Omental fat pad (tissue), 4 donors: ENCODE data around the gene KIF18A. TPM values are rescaled to one million over a fixed set of nuclear protein-coding genes. Genes with fewer than 3 reads are reported as not detected.

Experiments
- ATAC-seq: fragments of 150-250 bp; one replicate; pipeline ENCODE4 v1.9.1; 2016; ENCODE audit warnings: mild to moderate bottlenecking, moderate library complexity; ENCODE audit not compliant: low FRiP score
- DNase-seq: peaks from one replicate; pipeline ENCODE4 v3.0.0-alpha.2; 2019; ENCODE audit warnings: low spot score
- CTCF ChIP-seq, 3 donors: fragments of 450-650 bp; IDR thresholded peaks; one replicate each; pipeline ENCODE4 v1.5.1; 2016 to 2017; ENCODE audit warnings: antibody characterized with exemption in 3 of 3, mild to moderate bottlenecking in 3 of 3, moderate library complexity in 2 of 3
- total RNA-seq, 4 donors: library from RNA; depleted of rRNA; stranded (reverse); fragments of >200 nt; gene quantifications; one replicate each; pipeline ENCODE4 v1.1.0, GENCODE V29; 2016

Gene KIF18A
- total RNA-seq, 4 donors from 2014 or later = 0.25 to 1.7 (median 1.2) TPM

DNA sequence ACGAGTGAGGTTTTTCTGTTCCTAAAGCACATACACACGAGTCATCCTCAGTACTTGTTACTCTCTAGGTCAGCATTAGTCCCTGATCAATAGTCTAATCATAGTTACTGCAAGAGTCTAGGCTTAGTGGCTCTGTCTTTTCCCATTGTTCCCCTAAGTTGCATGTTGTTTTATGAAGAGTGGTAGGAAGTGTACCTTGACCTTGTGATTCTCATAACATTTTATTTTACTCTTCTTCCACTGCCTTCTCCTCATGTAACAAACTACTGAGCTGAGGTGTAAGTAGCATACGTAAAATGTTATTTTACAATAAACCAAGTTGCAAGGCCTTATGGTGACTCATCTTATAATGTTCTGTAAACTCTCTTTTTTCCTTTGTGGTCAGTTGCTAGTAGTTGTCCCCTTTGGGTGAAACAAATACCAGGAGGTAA lies 15.2 kb upstream of the KIF18A start:
- no peak for TF ChIP-seq CTCF (IDR thresholded peaks at IDR 0.05)
- DNase-seq (no peak), ATAC-seq (no peak)

DNA sequence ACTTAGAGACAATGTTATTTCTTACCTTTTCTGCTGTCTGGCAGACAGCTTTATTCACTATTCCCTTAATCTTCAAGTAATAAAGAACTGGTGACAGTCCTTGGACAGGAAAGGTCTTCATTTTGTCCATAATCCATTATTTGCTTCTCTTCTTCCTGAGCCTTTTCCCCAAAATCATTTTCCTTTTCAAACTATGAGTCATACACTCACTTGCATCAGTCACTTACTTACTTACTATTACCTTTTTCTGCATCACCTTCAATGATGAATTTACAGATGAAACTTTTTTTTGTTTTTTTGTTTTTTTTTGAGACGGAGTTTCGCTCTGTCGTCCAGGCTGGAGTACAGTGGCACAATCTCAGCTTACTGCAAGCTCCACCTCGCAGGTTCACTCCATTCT lies 9.8 kb upstream of the KIF18A start:
- no peak for TF ChIP-seq CTCF (IDR thresholded peaks at IDR 0.05)
- no peak for ATAC-seq
- DNase-seq = no peak

- DNase-seq = no peak
- ATAC-seq = no peak
- TF ChIP-seq CTCF (IDR thresholded peaks at IDR 0.05) = no peak
Measured at GRCh38 chr11:28114731-28115130, 6.8 kb upstream of the KIF18A start.

GRCh38 chr11:28114116-28114515 lies 6.2 kb upstream of the KIF18A start:
- TF ChIP-seq CTCF (IDR thresholded peaks at IDR 0.05) = no peak
- DNase-seq (no peak), ATAC-seq (no peak)

GRCh38 chr11:28110821-28111200 lies 2.9 kb upstream of the KIF18A start:
- DNase-seq (no peak), ATAC-seq (no peak)
- TF ChIP-seq CTCF (IDR thresholded peaks at IDR 0.05) = no peak

DNA sequence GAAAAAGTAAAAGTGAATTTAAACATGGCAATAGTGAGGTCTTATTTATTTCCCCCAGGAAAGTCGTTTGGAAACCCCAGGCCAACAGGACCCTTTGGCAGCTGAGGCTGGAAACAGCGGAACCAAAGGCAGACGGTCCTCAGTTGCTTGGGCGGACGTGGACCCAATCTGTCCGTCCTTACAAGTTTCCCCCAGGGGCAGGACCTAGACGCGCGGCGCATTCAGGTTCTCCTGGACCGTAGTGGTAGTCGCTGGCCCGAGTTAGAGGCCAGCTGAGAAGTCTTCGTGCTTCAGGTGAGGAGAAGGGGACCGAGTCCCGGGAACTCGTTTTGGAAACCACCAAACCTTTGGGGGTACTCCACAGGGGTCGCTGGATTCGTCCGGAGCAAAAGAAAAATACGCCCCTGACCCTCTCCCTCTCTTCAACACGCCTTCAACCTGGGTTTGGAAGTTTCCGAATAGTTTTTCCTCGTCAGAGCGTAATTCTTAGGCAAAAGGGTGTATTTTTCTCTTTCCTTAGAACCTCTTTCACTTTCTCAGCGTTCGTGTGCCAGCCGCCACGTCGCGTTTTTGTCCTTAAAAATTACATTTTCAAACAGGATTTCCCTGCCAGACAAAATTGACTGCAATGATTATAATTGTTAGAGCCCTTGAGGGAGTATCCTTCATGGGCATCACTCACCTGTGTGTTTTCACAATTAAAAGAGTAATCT lies 2.3 kb upstream of the KIF18A start:
- DNase-seq = peak; percentile 32
- TF ChIP-seq CTCF (IDR thresholded peaks at IDR 0.05) = no peak
- peak; percentile 75 for ATAC-seq

GRCh38 chr11:28108958-28109357 lies 1.0 kb upstream of the KIF18A start:
- ATAC-seq (no peak), DNase-seq (no peak)
- no peak for TF ChIP-seq CTCF (IDR thresholded peaks at IDR 0.05)
